Large intestine (tissue), 3 donors: ENCODE results near the gene COQ8B. TPM values are rescaled to one million over a fixed set of nuclear protein-coding genes. Genes with fewer than 3 reads are reported as not detected.

Experiments
- DNase-seq, 2 donors: peaks; one replicate each; pipeline versions ENCODE4 v3.0.0 to v3.0.0-alpha.2; 2013
- H3K27ac ChIP-seq: one replicate; pipeline ENCODE4 v1.5.1; 2013; ENCODE audit warnings: low read length
- H3K27me3 ChIP-seq: 2 replicates; pipeline ENCODE4 v1.6.1; 2013; ENCODE audit warnings: low read length; ENCODE audit not compliant: control insufficient read depth, insufficient read depth
- H3K36me3 ChIP-seq: 2 replicates; pipeline ENCODE4 v1.6.1; 2013; ENCODE audit warnings: low read length; ENCODE audit not compliant: control insufficient read depth, insufficient read depth
- H3K4me1 ChIP-seq: one replicate; pipeline ENCODE4 v1.6.1; 2013; ENCODE audit warnings: low read length; ENCODE audit not compliant: control insufficient read depth, insufficient read depth
- H3K4me3 ChIP-seq: one replicate; pipeline ENCODE4 v1.5.1; 2013; ENCODE audit warnings: low read length
- H3K9me3 ChIP-seq: one replicate; pipeline ENCODE4 v1.6.1; 2013; ENCODE audit warnings: mild to moderate bottlenecking, low read depth, low read length, moderate library complexity; ENCODE audit not compliant: control insufficient read depth
- WGBS: methylation state at CpG from one replicate; pipeline ENCODE4 v1.1.5; 2013; ENCODE audit warnings: low lambda C conversion rate; ENCODE audit not compliant: insufficient coverage; 5-methylcytosine and 5-hydroxymethylcytosine counted together
- polyA plus RNA-seq: library from polyadenylated mRNA; unstranded; fragments of 120-200 nt; gene quantifications from one replicate; pipeline ENCODE4 v1.2.1, GENCODE V29; 2013

Gene COQ8B
- polyA plus RNA-seq, 1 donor, result 35.7 TPM

- Histone ChIP-seq H3K9me3 (no peaks in the 10 kb centered on the region), H3K4me3 (no peak overlapping the region), H3K27ac (no peak overlapping the region), H3K4me1 (peaks cover 5% of the 10 kb centered on the region), H3K27me3 (no peaks in the 10 kb centered on the region), H3K36me3 (peaks cover 31% of the 10 kb centered on the region)
- DNase-seq, result peak in 1 of 2 donors; percentile 42
- WGBS, result no CpG with 5 or more reads among the region's 6 CpGs
Observed at GRCh38 chr19:40685563-40685962, 31.1 kb downstream of the COQ8B start.

- no peak for DNase-seq
- no CpG with 5 or more reads among the region's 3 CpGs for WGBS
- H3K4me3 ChIP-seq, result no peak overlapping the region
- peaks cover 4% of the 10 kb centered on the region for H3K4me1 ChIP-seq
- H3K27me3 ChIP-seq, result no peaks in the 10 kb centered on the region
- no peak overlapping the region for H3K27ac ChIP-seq
- H3K36me3 ChIP-seq, result peaks cover 32% of the 10 kb centered on the region
- no peaks in the 10 kb centered on the region for H3K9me3 ChIP-seq
Observed at GRCh38 chr19:40685016-40685526, 31.6 kb downstream of the COQ8B start.

GRCh38 chr19:40684280-40684679 lies 32.4 kb downstream of the COQ8B start:
- peaks cover 34% of the 10 kb centered on the region for H3K36me3 ChIP-seq
- H3K27me3 ChIP-seq, result no peaks in the 10 kb centered on the region

GRCh38 chr19:40683437-40683836 lies 33.2 kb downstream of the COQ8B start:
- WGBS, result 95% methylated on average over 4 of the region's 9 CpGs
- peaks cover 38% of the 10 kb centered on the region for H3K36me3 ChIP-seq

More at GRCh38 chr19:40684280-40684679, 32.4 kb downstream of the COQ8B start:
- H3K27ac ChIP-seq, result no peak overlapping the region
- H3K4me3 ChIP-seq, result no peak overlapping the region
- H3K9me3 ChIP-seq, result no peaks in the 10 kb centered on the region
- DNase-seq, result no peak
- H3K4me1 ChIP-seq, result no peaks in the 10 kb centered on the region
- no CpG with 5 or more reads among the region's 32 CpGs for WGBS

GRCh38 chr19:40682431-40682964 lies 34.2 kb downstream of the COQ8B start:
- H3K27me3 ChIP-seq, result no peaks in the 10 kb centered on the region
- peaks cover 48% of the 10 kb centered on the region for H3K36me3 ChIP-seq
- H3K4me1 ChIP-seq, result no peaks in the 10 kb centered on the region
- WGBS, result no CpG with 5 or more reads among the region's 18 CpGs
- H3K4me3 ChIP-seq, result no peak overlapping the region
- DNase-seq, result no peak
- no peak overlapping the region for H3K27ac ChIP-seq
- H3K9me3 ChIP-seq, result no peaks in the 10 kb centered on the region

More at GRCh38 chr19:40683437-40683836, 33.2 kb downstream of the COQ8B start:
- no peaks in the 10 kb centered on the region for H3K27me3 ChIP-seq
- no peak overlapping the region for H3K27ac ChIP-seq
- H3K9me3 ChIP-seq, result no peaks in the 10 kb centered on the region
- no peak for DNase-seq
- H3K4me1 ChIP-seq, result no peaks in the 10 kb centered on the region
- H3K4me3 ChIP-seq, result no peak overlapping the region

- Histone ChIP-seq H3K36me3 (peaks cover 55% of the 10 kb centered on the region), H3K4me3 (no peak overlapping the region), H3K27ac (no peak overlapping the region), H3K27me3 (no peaks in the 10 kb centered on the region), H3K4me1 (no peaks in the 10 kb centered on the region), H3K9me3 (peaks cover 2% of the 10 kb centered on the region)
- WGBS, result 80% methylated on average over 1 of the region's 4 CpGs
- no peak for DNase-seq
Observed at GRCh38 chr19:40681039-40681438, 35.6 kb downstream of the COQ8B start.

- peaks cover 60% of the 10 kb centered on the region for H3K36me3 ChIP-seq
- H3K9me3 ChIP-seq, result peaks cover 2% of the 10 kb centered on the region
- H3K27ac ChIP-seq, result no peak overlapping the region
- no peaks in the 10 kb centered on the region for H3K4me1 ChIP-seq
- no peak overlapping the region for H3K4me3 ChIP-seq
- DNase-seq, result no peak
- no CpG with 5 or more reads among the region's 23 CpGs for WGBS
- H3K27me3 ChIP-seq, result no peaks in the 10 kb centered on the region
Observed at GRCh38 chr19:40677156-40677555, 39.5 kb downstream of the COQ8B start.

- Histone ChIP-seq H3K4me3 (no peak overlapping the region), H3K27ac (no peak overlapping the region), H3K36me3 (peaks cover 72% of the 10 kb centered on the region)
Observed at GRCh38 chr19:40674291-40674690, 42.4 kb downstream of the COQ8B start.

GRCh38 chr19:40673397-40673796 lies 43.3 kb downstream of the COQ8B start:
- Histone ChIP-seq H3K4me3 (no peak overlapping the region), H3K9me3 (peaks cover 6% of the 10 kb centered on the region), H3K27me3 (no peaks in the 10 kb centered on the region), H3K36me3 (peaks cover 76% of the 10 kb centered on the region), H3K27ac (no peak overlapping the region), H3K4me1 (no peaks in the 10 kb centered on the region)
- no CpG with 5 or more reads among the region's 11 CpGs for WGBS
- DNase-seq, result no peak

More at GRCh38 chr19:40674291-40674690, 42.4 kb downstream of the COQ8B start:
- Histone ChIP-seq H3K27me3 (no peaks in the 10 kb centered on the region), H3K4me1 (no peaks in the 10 kb centered on the region), H3K9me3 (peaks cover 6% of the 10 kb centered on the region)
- no CpG with 5 or more reads among the region's 3 CpGs for WGBS
- no peak for DNase-seq

GRCh38 chr19:40672573-40673299 lies 44.0 kb downstream of the COQ8B start:
- Histone ChIP-seq H3K27ac (no peak overlapping the region), H3K9me3 (peaks cover 6% of the 10 kb centered on the region), H3K4me1 (no peaks in the 10 kb centered on the region), H3K27me3 (no peaks in the 10 kb centered on the region), H3K36me3 (peaks cover 76% of the 10 kb centered on the region), H3K4me3 (no peak overlapping the region)
- DNase-seq, result no peak
- WGBS, result 97% methylated on average over 4 of the region's 7 CpGs
